GM18507 (cell line): ENCODE data around the gene SNTG2.
A peak's percentile ranks its signal among the peaks of the same experiment; 100 is the strongest.
"Not testable (repeated sequence)": the region's sequence is repeated elsewhere in the genome, so short reads cannot be mapped to it uniquely, and the experiment has no call there.

Experiments
- DNase-seq: peaks from one replicate; pipeline ENCODE4 v3.0.0; 2011; ENCODE audit warnings: low read depth; ENCODE audit not compliant: insufficient read length; ENCODE audit errors: extremely low spot score
- FAIRE-seq: peaks from 2 replicates; lab custom pipeline; 2011; peaks lifted over from hg19 to GRCh38; lab: Jason Lieb, UNC

Gene SNTG2

GRCh38 chr2:1125633-1126370 lies 175.2 kb downstream of the SNTG2 start:
- DNase-seq (no peak), FAIRE-seq (no peak)

DNA sequence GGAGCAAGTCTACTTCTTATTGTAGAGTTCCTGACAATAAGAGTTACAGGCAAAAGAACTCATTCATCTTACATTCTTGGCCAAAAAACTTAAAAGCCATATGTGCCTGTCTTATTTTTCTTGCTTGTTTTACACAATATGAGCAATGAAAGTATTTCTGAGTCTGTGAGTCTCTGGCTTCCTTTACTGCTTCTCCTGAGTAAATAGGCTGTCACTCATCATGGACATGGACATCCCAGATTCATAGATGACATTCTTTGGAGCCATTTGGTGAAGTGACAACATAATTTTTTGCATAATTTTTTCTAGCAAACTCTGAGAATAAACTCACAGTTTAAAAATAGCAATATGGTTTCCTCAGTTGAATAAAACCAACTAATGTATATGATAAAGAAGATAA lies 179.3 kb downstream of the SNTG2 start:
- no peak for FAIRE-seq
- DNase-seq = no peak

DNA sequence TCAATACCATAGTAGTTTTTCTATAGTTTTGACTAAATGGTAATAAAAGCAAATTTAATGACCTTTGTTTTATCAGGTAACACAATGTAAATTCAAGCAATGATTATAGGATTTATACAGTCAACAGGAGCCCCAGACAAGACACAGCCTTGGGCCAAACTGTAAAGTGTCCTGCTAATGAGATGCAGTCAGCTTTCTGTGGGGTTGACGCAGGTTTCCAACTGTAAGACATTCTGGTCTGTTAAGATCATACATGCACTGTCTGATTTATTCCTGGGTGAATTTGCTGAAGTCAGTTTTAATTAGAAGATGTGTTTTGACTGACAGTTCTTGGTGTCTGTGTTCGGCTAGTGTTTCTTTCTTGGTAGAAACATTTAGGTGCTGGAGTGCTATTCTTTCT lies 180.3 kb downstream of the SNTG2 start:
- no peak for FAIRE-seq
- DNase-seq = no peak

DNA sequence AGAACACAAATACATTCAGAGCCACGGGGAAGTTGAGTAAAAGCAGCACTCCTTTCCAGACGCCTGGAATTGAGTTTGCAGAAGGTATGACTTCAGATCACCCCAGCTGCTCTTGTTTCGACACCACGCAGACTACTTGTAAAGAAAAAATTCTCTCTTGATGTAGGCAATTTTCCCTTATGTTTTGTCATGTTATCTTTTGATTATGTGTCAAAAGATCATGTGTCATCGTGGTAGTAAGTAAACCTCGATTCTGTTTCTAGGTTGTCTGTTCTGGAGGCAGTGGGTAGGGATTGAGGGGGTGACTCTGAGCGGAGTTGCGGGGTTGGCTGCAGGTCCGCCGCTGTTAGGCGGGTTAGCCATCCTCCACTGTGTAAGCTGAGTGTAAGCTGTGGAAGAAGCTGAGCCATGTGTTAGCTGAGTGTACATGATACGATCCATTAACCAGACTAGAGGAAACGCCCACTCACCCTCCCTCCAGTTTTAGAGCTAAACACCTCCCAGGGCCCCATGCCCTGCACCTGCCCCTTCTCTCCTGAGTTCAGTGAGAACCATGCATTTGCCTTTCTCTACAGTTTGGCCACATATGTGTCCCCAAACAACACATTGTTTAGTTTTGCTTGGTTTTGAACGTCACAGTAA lies 181.8 kb downstream of the SNTG2 start:
- DNase-seq (no peak), FAIRE-seq (no peak)

DNA sequence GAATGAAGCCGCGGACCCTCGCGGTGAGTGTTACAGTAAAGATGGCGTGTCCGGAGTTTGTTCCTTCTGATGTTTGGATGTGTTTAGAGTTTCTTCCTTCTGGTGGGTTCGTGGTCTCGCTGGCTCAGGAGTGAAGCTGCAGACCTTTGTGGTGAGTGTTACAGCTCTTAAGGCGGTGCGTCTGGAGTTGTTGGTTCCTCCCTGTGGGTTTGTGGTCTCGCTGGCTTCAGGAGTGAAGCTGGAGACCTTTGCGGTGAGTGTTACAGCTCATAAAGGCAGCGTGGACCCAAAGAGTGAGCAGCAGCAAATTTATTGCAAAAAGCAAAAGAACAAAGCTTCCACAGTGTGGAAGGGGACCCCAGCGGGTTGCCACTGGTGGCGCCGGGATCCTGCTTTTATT lies 183.2 kb downstream of the SNTG2 start:
- DNase-seq, FAIRE-seq: not testable (repeated sequence)

- no peak for DNase-seq
- no peak for FAIRE-seq
Measured at GRCh38 chr2:1134629-1135028, 184.0 kb downstream of the SNTG2 start.

- FAIRE-seq = no peak
- no peak for DNase-seq
Measured at GRCh38 chr2:1136067-1136466, 185.4 kb downstream of the SNTG2 start.

GRCh38 chr2:1136846-1137245 lies 186.2 kb downstream of the SNTG2 start:
- DNase-seq (no peak), FAIRE-seq (no peak)

- no peak for FAIRE-seq
- DNase-seq = no peak
Measured at GRCh38 chr2:1137264-1137663, 186.6 kb downstream of the SNTG2 start.

DNA sequence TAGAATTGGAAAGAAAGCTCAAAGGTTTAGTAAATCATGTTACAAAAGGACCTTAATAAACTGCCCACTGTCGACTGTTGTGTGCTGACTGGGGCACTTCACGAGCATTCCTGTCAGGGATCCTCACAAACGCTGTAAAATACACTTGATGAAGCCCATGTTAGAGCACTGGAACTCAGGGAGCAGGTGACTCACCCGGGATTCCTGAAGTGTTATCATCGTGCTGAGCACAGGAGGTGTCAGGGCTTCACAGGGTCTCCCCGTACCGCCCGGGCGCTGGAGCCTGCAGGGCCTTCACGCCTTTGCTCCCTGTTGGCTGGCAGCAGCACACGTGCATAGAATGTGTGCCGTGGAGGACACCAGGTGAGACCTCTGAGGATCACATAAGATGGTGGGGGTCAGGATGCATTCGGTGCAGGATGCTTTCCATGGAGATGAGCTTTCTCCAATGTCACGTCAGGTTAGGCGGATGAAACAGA lies 187.3 kb downstream of the SNTG2 start:
- FAIRE-seq (no peak), DNase-seq (no peak)

DNA sequence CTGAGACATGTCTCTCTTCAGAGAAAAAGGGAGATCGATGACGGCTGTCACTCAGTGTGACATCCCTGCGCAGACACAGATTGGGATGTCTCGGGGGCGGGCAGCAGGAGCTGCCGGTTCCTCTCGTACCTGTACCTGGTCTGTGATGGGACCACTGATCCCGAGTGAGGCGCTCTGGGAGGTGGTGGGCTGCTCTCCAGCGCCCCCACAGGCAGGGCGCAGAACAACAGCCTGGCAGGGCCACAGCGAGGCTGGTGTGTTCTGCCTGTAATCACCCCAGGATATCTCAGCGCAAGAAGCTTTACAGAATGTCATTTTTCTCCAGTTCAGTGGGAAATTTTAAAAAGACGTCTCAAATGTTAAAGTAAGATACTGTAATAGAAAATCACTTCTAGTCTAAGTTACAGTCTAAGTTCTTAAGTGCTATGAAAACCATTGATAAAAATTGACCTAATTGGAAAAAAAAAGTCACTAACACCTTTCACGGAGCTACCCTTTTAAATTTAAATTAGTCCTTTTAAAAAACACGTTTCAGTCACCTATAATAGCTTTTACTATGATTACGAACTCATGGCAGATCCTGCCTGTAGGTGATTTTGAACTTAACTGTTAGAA lies 189.8 kb downstream of the SNTG2 start:
- FAIRE-seq = peak; percentile 12
- DNase-seq = peak; percentile 11

GRCh38 chr2:1141079-1141478 lies 190.4 kb downstream of the SNTG2 start:
- DNase-seq (no peak), FAIRE-seq (no peak)

DNA sequence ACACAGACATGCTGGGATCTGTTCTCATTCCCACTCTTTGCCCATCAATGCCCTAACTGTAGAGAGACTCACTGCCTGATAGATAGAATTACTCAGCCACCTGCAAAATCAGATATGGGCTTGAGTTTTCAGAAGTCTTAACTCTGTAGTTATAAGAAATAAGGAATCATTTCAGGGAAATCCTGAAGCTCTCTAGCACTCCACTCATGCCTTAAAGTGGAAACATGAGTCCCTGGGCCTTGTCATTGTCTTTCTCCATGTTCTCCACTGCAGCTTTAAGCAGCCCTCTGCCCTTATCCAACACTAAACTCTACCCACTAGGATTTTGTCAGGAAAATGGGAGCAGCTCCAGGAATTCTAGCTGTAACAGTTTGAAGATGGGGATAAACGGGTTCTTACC lies 192.5 kb downstream of the SNTG2 start:
- DNase-seq (no peak), FAIRE-seq (no peak)

DNA sequence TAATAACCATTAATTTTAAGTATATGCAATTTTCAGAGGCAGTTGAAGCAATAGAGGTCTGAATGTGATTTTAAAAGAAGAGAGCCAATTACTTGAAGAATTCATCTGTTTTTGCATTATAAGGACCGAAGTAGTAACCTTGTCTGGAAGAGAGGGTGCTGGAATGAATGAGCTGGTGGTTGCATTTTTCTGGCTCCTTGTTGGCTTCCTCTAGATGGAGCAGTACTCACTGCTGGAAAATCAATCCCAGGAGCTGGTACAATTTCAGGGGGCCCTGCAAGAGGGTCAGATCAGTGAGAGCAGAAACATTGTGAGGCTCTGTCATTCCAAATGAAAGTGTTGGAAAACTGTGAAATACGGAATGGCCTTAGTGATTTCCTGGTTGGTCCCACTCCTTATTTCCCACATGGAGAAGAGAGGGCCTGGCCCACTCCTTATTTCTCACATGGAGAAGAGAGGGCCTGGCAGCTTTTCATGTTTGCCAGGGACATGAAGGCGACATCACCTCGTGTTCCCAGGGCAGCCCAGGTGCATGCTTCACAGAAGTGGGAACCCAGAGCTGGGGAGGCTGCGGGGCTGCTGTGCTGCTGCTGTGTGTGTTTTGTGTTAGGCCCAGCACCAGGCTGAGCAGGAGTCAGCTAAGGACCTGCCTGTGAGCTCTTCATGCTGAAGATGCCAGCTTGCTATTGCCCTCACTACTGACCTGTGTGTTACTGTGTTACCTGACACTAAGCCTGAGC lies 197.4 kb downstream of the SNTG2 start:
- FAIRE-seq = no peak
- no peak for DNase-seq

DNA sequence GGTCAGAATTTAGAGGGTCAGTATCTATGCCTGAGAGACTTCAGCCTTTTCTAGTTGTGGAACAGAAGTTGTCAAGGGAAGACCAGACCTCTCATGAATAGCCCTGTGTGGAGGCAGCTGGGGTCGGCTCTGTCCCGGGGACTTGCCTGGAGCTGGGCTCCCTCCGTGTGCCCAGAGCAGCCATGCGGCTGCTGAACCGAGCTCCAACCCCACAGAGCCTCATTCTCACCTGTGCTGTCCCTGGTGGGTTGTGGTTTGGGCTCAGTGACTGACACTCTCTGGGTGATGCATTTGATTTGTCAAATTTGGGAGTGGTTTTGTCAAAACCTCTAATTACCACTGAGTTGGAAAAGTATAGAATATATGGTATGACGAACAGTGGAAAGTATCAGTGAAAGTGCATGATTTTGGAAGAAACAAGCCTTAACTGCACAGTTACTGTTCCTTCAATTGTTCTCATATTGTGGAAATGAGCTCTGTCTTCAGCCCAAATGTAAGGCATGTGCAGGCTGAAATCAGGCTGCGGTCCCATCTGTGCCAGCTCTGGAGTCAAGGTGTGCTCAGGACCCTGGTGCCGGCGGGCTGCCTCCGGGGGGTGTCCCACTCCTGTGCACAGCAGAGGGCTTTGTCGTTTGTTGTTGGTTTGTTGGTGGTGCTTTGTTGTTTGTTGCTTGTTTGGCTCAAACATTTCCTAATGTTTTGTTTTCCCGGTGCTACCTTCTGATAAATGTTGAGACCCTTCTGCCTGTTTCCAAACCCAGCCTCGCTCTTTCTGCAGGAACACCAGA lies 200.3 kb downstream of the SNTG2 start:
- FAIRE-seq = no peak
- DNase-seq = no peak

DNA sequence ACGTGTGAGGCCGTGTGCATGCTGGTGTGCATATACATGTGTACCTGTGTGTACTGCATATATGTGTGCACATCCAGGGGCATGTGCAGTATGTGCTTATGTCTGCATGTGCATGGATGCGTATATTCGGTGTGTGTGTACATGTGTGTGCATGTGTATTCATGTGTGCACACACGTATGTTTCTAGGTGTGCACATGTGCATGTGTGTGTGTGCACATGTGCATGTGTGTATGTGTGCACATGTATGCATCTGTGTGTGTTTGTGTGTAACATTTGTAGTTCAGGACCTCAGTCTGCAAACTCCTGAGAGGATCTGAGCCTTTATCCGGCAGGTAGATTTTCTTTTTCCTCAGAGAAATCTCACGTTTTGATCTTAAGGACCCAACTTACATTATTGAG lies 201.7 kb downstream of the SNTG2 start:
- no peak for FAIRE-seq
- DNase-seq = no peak

DNA sequence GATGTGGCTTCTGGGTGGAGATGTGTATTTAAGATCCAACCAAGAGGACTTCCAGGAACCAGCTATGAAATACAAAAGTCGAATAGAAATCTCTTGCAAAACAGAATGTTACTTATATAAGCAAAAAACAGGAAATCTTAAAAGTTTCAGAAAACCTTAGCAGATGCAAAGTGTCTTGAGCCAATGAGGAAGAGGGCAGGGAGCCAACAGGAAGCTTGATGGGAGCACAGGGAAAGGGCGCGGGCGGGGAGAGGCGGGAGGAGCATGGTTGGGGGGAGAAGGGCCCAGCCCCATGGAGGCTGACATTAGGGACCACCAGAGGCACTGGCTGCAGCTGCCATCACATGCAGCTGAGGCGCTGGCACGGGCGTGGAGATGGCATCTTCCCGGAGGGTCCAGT lies 203.3 kb downstream of the SNTG2 start:
- DNase-seq (no peak), FAIRE-seq (no peak)

DNA sequence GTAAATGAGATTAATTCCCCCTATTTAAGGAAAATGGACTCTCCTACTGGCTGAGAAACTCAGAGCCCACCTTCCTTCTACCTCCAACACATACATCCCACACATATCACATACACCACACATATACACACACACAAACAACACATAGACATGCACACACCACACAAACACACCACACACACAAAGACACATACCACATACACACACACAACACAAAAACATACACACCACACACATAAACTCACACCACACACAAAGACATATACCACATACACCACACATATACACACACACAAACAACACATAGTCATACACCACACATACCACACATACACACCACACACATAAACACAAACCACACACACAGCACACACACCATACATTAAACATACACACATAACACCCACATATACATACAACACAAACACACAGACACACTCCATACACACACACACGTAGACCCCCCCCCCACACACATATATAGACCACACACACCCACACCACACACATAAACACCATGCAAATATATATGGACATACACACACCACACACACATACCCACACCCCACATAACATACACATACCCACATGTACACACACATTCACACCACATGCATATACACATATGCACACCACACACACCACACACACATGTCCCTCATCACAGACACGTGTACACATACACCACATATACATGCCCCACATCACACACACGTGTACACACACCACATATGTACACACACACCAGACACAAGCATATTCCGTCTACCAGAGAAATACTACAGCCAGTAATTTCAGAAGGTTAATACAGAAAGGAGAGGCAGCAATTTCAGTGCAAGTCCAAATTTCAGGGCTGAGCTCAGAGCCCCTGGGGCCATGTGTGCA lies 204.3 kb downstream of the SNTG2 start:
- no peak for DNase-seq
- FAIRE-seq = no peak

- FAIRE-seq = no peak
Measured at GRCh38 chr2:1156059-1156458, 205.4 kb downstream of the SNTG2 start.

More at GRCh38 chr2:1156059-1156458, 205.4 kb downstream of the SNTG2 start:
- DNase-seq = no peak
